Measurements from ENCODE around the gene ST8SIA2.
"Not testable (repeated sequence)": the region's sequence is repeated elsewhere in the genome, so short reads cannot be mapped to it uniquely, and the experiment has no call there.

Gene ST8SIA2

DNA sequence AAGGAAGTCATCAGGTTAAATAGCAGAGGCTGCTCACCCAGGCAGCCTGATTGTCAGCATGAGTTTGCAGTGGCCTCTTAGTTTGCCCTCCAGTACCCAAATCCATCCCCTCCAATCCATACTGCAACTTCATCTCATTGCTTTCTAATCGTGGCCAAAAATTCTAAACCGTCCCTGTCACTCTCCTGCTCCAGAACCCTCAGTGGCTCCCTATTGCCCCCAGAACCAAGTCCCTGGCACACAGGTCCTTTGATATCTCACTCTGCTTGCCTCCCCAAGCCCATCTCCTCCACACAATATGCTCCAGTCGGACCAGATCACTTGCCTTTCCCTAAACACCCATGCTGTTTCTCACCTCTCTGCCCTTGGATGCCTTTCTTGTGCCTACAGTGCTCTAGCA, 49.7 kb downstream of the ST8SIA2 start:
- no peak for DNase-seq (ENCODE audit: low spot score)

DNA sequence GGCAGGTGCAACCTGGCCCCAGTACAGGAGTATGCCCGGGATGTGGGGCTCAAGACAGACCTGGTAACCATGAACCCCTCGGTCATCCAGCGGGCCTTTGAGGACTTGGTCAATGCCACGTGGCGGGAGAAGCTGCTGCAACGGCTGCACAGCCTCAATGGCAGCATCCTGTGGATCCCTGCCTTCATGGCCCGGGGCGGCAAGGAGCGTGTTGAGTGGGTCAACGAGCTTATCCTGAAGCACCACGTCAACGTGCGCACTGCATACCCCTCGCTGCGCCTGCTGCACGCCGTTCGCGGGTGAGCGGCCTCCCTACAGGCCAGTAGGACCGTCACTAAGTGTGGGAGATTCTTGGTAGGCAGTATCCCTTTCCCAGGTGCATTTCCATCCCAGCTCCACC, 51.0 kb downstream of the ST8SIA2 start:
- DNase-seq (ENCODE audit: low spot score) = no peak

DNA sequence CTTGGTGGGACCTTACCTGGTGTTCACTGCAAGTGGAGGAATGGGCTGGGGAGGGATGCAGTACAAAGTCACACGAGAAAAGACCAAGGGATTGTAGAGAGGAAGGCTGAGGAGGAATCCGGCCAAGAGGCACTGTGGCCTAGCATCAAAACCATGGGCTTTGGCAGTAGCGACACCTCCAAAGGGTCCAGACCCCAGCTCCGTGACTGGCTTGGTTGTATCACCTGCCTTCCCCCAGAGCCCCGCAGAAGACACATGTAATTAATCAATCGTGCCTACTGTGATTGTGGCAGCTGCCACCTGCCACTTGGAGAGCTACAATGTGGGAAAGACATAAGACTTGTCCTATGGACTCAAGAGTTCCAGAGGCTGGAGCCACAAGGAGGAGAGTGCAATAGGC, 54.7 kb downstream of the ST8SIA2 start:
- DNase-seq (ENCODE audit: low spot score) = no peak

DNA sequence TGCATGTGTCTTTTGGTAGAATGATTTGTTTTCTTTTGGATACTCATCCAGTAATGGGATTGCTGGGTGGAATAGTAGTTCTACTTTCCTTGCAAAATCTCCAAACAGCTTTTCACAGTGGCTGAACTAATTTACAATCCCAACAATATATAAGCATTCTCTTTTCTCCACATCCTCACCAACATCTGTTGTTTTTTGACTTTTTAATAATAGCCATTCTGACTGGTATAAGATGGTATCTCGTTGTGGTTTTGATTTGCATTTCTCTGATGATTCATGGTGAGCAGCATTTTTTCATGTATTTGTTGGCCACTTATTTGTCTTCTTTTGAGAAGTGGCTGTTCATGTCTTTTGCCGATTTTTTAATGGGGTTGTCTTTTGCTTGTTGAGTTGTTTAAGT, 55.8 kb downstream of the ST8SIA2 start:
- DNase-seq (ENCODE audit: low spot score) = no peak

DNA sequence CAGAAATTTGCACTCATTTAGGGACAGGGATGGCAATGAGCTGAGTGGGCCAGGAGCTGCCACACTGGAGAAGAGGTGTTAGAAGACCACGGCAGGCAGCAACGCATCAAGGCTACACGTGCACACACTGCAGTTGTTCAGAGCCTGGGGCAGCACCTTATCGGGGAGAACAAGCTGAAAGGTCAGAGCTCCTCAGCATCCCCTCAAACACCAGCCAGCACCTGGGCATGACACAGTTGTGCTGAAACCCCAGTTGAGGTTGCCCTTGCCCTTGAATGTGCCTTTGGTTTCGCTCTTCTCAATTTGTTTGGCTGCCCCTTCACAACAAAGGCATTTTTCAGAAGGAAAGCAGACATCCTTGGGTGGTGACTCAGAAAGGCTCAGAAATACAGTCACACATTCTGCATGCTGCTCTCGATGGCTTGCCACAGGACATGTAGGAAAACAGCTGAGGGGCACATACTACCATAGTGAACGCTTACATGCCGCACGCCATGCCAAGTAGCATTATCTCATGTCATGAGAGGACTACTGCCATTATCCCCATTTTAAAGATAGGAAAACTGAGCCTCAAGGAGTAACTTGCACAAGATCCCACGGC, 57.6 kb downstream of the ST8SIA2 start:
- no peak for DNase-seq (ENCODE audit: low spot score)

DNA sequence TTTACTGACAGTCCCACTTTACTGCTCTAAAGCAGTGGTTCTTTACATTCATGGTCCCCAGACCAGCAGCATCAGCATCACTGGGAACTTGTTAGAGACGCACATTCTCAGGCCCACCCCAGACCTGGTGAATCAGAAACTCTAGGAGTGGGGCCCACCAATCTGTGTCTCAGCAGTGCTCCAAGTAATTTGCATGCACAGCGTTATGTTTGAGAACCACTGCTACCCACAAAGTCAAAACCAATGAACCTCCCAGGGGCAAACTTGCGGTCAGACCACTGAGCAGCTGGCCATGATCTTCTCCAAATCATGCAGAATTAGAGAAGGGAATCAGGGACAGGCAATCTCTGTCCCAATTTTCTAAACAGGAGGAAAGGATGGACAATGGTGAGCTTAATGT, 58.5 kb downstream of the ST8SIA2 start:
- DNase-seq (ENCODE audit: low spot score) = no peak

DNA sequence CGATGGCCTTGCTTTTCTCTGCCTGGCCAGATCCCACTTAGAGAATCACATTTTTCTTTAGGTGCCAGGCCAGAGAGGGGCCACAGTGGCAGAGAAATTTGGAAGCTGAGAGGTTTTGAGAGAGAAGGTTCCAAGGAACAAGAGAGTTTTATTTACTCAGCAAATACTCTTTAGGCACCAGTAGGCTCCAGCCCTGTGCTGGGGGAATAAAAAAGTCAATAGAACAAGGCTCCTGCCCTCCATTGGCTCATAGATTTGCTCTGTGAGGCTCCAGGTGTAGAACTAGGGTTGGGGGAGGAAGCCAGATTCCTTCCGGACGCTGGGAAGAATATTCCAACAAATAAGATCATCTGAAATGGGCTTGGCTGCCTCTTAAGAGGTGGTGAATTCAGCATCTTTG, 59.9 kb downstream of the ST8SIA2 start:
- no peak for DNase-seq (ENCODE audit: low spot score)

DNA sequence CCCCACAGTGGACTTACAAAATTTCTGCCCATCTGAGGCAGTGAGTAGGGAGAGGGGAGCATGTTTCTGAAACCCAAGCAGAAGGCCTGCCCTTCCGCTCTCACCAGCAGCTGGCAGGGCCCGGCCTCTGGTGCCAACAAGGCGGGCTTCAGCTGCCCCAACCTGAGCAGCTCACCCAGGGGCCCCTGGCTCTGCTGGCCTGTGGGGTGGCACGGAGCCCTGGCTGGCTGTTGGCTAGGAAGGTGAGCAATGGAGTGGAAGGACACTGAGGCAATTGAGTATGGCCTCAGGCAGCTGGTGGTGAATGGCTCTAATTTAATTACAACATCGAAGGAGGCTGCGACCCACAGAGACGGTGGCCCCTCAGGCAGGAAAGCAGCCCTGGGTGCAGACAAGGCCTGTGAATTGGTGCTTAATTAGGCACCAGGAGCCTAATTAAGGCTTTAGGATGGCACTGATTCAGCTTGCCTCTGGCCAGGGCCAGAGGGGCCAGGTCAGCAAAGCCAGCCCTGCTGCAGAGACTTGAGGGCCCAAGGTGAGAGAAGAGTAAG, 60.9 kb downstream of the ST8SIA2 start:
- DNase-seq (ENCODE audit: low spot score) = no peak

DNA sequence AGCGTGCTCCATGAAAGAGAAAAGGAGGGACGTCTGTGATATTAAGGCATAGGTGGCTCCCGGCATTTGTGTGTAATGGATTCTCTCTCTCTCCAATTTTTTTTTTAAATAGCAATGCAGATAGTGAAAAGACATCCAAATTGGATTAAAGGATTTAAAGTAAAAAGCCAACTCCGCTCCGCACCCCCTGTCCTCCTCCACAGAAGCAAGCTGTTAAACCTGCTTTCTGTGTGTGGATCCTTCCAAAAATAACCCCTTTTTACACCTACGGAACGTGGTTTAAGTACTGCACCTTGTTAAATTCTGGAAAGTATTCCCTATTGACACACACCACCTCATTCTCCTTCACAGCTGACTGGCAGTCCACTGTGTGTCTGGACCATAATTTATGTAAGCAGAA, 61.6 kb downstream of the ST8SIA2 start:
- no peak for DNase-seq (ENCODE audit: low spot score)

DNA sequence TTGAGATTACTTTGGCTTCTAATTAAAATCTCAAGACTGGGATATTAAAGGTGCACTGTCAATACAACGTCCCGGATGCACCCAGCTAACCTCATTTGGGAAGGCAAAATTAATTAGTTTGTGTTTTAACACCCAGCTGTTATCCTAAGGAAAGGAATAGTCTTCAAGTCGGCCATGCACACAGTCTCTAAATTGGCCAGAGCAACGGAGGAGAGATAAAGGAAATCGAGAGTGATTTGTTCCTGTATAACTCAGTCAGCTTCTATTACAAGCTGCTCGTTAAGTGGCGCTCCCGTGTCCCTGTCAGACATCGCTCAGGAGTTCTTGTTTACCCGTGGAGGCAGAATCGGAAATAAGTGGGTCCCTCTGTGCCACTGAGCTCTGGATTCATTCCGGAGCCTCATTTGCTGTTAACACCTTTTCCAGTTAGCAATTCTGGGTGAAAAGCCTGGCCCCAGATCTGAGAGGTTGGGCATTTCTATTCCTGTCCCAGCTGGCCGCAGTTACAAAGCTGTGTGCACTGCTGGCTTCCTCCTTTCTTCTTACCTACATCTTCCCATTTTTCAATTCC, 63.9 kb downstream of the ST8SIA2 start:
- DNase-seq (ENCODE audit: low spot score) = no peak

DNA sequence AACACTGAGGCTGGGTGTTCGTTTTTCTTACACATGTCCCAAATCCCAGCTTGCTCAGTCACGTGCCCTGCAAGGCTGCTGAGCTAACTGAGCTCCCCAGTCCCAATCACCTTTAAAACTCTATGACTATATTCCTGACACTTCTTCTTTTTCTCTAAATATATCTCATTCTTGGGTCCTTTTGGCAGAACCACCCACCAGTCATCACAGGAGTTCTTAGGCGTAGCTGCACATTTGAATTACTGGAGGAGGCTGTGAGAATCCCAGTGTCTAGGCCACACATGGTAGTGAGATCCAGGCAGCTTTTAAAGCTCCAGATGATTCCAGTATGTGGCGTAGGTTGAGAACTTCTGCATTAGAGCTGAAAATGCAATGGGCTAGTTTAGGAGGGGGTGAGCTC, 66.3 kb downstream of the ST8SIA2 start:
- no peak for DNase-seq (ENCODE audit: low spot score)

DNA sequence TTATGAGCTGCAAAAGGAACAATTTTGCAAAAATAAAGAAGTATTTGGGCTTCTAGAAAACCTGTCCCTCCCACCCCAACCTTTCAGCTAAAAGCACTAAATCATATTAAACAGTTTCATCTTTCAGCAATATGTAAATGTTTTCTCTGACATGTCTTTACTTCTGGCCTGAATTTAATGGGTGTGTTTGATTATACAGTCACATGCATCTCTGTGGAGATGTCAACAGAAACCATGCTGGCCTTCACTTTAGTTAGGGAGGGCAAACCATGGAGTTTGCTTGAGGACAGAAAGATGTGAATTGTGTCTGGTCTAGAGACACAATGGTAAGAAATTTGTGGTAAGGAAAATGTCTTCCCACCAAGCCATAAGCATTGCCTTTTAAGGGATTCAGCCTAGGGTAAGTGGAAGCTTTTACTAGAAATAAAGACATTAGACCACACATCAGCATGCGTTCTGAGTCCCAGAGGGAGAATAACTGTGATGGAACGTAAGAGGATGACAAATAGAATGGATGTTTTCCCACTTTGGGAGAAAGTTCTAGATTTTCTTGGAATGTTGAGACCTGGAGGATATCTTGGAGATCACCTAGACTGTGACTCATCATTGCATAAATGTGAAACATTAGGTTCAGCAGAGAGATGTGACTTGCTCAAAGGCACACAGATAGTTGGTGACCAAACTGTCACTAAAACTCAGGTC, 68.9 kb downstream of the ST8SIA2 start:
- no peak for DNase-seq (ENCODE audit: low spot score)

DNA sequence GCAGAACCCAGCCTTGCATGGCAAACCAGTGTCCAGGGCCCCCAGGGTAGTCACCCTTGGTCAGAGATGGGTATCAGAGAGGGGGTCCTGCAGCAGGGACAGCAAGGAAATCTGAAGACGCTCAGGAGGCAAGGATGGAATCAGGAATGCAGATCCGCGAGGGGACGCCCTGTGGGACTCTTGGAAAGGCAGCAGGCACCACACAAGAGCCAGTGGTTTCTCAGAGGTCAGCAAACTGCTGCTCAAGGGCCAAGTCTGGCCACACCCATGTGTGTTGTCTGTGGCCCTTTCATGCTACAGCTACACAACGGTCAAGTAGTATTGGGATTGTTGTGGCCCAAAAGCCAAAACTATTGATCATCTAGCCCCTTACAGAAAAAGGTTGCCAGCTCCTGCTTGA, 69.7 kb downstream of the ST8SIA2 start:
- no peak for DNase-seq (ENCODE audit: low spot score)

DNA sequence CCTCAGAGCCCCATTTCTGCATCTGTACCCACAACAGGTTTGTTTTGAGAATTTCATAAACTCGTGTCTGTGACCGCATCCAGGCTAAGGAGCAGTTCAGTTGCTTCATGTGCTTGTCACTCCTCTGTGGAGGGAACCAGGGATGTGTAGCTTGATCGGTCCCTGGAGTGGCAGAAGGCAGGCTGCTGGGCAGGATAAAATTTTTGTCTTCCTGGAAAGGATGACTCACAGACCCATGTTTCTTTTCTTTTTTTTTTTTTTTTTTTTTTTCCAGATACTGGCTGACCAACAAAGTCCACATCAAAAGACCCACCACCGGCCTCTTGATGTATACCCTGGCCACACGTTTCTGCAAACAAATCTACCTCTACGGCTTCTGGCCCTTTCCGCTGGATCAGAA, 70.1 kb downstream of the ST8SIA2 start:
- DNase-seq (ENCODE audit: low spot score) = no peak

DNA sequence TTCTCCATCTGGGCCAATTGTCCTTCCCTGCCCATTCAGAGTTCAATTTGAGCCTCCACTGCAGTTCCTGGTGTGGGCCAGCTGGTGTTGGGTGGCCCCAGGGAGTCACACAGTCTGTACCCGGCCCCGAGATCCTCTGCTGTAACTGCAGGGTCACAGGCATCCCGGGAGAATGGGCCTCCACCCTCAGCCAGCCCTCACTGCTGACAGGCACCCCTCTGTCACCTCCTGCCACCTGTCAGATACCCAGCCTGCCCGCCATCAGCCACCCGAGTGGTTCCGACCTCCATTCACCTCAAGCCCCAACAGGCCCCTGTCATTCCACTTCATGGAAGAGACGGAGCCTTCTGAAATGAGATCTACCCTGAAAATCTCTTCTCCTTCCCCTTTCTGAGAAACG, 73.2 kb downstream of the ST8SIA2 start:
- DNase-seq (ENCODE audit: low spot score) = no peak

DNA sequence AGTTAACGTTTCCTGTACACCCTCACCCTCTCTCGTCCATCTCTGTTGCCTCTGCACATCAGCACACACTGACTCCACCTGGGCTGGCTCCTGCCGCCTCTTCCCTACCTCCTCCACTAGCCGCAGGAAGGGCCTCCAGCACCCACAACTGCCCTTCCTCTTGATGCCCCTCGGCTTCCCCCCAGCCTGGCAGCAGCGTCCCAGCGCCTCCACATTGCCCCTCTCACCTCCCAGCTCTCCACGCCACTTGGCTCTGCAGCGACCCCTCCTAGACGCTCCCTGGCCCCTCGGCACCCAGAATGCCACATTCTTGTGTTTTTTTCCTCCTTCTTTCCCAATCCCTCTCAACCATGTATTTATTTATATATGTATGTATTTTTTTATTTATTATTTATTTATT, 73.6 kb downstream of the ST8SIA2 start:
- no peak for DNase-seq (ENCODE audit: low spot score)

DNA sequence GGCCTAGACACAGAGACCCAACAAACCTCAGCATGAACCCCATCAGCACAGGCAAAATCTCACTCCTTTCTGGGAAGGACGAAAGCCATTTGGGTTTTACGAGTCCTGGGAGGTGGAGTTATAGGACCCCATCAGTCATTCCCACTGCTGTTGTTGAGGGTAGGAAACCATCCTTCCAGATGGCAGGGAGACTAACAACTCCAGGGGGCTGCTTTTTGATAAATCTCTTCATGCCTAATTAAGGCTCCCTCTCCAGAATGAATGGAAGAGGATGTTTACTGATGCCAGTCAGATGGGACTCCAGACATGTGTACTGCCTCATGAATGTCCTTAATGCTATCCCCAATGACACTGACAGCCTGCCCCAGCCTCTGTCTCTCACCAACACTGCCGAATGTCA, 75.3 kb downstream of the ST8SIA2 start:
- DNase-seq (ENCODE audit: low spot score) = no peak

DNA sequence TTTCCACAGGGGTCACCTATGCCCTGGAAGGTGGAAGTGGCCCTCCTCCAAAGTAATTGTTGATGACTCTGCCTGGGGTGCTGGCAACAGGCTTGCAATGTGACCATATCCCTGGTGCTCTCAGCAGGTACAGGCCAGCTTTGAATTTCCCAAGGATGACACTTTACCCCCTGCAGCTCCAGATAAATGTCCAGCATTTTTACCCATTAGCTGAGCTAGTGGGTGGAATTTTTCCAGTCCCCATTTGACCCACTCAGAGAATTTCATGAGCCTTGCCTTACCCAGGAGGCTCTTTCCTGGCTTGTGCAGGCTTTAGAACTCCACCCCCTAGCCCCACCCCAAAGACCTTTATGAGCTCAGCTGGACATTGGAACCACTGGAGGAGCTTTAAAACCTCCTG, 77.6 kb downstream of the ST8SIA2 start:
- no peak for DNase-seq (ENCODE audit: low spot score)

DNA sequence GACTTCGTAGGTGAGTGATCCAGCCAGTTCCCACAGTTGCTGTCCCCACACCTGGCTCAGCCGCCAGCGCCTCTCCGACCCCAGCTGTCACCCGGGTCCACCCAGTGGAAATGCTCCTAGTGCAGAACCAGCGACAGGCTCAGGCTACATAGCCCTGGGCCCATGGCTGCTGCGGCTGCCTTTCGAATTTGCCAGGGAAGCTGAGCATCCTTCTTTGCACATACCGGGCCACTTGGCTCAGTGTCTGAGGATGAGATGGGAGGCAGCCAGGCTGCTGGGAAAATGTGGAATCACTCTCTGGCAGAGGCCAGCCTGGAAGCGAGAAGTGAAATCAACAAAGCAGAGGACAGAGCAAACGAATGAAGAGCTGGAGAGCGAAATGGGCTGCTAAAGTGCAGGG, 80.1 kb downstream of the ST8SIA2 start:
- DNase-seq (ENCODE audit: low spot score) = no peak

DNA sequence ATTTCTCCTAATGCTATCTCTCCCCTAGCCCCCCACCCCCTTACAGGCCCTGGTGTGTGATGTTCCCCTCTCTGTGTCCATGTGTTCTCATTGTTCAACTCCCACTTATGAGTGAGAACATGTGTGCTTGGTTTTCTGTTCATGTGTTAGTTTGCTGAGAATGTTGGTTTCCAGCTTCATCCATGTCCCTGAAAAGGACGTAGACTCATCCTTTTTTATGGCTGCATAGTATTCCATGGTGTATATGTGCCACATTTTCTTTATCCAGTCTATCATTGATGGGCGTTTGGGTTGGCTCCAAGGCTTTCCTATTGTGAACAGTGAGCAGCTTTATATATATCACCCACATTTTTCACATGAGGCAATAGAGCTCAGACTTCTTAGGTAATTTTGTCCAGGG, 86.0 kb downstream of the ST8SIA2 start:
- not testable (repeated sequence) for DNase-seq (ENCODE audit: low spot score)

DNA sequence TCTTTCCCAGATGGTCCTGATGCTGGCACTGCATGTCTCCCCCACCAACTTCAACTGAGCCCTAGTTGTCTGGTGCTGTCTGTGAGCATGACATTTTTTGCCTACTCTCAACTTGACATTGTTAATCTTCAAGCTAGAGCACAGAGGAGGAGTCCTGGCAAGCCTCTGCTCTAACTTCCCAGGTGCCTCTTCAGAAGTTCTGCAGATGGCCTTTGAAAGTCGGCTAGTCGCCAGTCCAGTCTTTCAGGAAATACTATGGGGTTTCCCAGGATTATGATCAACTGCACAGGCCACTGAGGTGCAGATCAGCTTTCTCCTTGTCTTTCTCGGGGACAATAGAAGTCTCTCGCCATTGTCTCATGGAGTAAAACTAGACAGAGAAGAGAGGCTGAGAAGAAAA, 86.7 kb downstream of the ST8SIA2 start:
- DNase-seq (ENCODE audit: low spot score) = no peak

DNA sequence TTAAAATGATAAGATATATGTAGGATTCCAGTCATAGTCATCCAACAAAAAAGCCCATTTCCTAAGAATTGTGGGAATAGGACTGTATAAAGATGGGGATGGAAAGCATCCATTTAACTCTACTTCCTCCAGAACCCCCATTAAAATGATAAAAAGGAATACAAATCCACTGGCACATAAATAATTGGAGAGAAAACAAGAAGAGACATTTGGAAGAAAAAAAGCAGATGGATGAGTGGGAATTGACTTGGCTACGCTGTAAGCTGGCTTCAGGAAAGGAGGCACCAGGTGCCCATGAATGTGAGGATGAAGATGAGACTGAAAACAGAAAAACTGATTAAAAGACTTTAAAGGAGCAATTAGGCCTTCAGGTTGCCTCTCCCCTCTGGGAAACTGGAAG, 91.8 kb downstream of the ST8SIA2 start:
- no peak for DNase-seq (ENCODE audit: low spot score)

DNA sequence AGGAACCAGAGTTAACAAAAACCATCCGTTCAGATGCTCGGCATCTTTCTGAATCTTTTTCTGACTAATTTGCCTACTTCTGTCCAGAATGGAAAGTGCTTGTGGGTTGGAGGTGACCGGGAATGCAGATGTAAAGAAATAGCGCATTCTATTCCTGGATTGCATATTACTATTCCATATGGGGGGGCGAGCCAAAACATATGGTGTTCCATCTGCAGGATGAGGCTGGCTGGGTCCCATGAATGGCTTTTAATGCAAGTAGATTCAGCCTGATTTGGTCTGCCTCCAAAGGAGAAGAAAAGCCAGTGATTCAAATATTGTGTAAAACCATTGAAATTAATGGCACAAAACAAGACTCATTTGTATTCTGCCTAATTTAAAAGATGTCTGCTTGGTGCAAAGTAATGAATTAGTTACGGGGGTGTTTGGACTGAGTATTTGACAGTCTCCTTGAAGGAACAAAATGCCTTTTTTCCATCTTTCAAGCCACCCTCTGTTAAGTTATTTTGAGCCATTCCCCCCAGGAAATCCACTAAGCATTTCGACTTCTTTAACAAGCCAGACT, 99.0 kb downstream of the ST8SIA2 start:
- no peak for DNase-seq (ENCODE audit: low spot score)

Data from HuH-7.5 (cell line).